Measurements from ENCODE around the gene BANF1.

The BANF1 gene

GRCh38 chr11:66014804-66015453 lies 12.6 kb downstream of the BANF1 start:
- Histone ChIP-seq H3K4me3 (ENCODE audit: low read depth, low read length) (no peak overlapping the region), H3K4me1 (ENCODE audit: control insufficient read depth, insufficient read depth, low read length) (no peaks in the 10 kb centered on the region), H3K27ac (ENCODE audit: extremely low read depth, low read depth, low read length) (no peak overlapping the region), H3K36me3 (ENCODE audit: control insufficient read depth in 2 of 2, insufficient read depth in 1 of 2, low read length in 2 of 2) (no peaks in the 10 kb centered on the region), H3K9me3 (ENCODE audit: control insufficient read depth, insufficient read depth, low read depth, low read length) (no peaks in the 10 kb centered on the region)
- ChIA-PET CTCF (no interaction called here), POLR2A (no interaction called here)
- TF ChIP-seq ZNF335 (tag by site-specific recombination; conservative IDR thresholded peaks at IDR 0.05), result peak; percentile 13; the same call in 1 of the 2 replicates
- peak; percentile 36 for TF ChIP-seq ZSCAN4 (tag by site-specific recombination; IDR thresholded peaks at IDR 0.05)
- no peak for TF ChIP-seq ZNF18 (tag by site-specific recombination; IDR thresholded peaks at IDR 0.05)

- no peak overlapping the region for H3K4me3 ChIP-seq (ENCODE audit: low read depth, low read length)
- ChIA-PET CTCF (no interaction called here), POLR2A (no interaction called here)
- H3K36me3 ChIP-seq (ENCODE audit: control insufficient read depth in 2 of 2, insufficient read depth in 1 of 2, low read length in 2 of 2), result no peaks in the 10 kb centered on the region
- TF ChIP-seq ZIC2 (tag by site-specific recombination; IDR thresholded peaks at IDR 0.05) (0 out of 2 replicates have a peak, but pooled peaks have one; percentile 31), ZNF518A (tag by site-specific recombination; conservative IDR thresholded peaks at IDR 0.05; ENCODE audit: low read depth) (no peak)
- H3K27ac ChIP-seq (ENCODE audit: extremely low read depth, low read depth, low read length), result no peak overlapping the region
- H3K4me1 ChIP-seq (ENCODE audit: control insufficient read depth, insufficient read depth, low read length), result no peaks in the 10 kb centered on the region
- H3K9me3 ChIP-seq (ENCODE audit: control insufficient read depth, insufficient read depth, low read depth, low read length), result no peaks in the 10 kb centered on the region
Measured at GRCh38 chr11:66015454-66015881, 13.2 kb downstream of the BANF1 start.

- no peaks in the 10 kb centered on the region for H3K4me1 ChIP-seq (ENCODE audit: control insufficient read depth, insufficient read depth, low read length)
- H3K4me3 ChIP-seq (ENCODE audit: low read depth, low read length), result no peak overlapping the region
- POLR2A ChIA-PET, result no interaction called here
- H3K36me3 ChIP-seq (ENCODE audit: control insufficient read depth in 2 of 2, insufficient read depth in 1 of 2, low read length in 2 of 2), result no peaks in the 10 kb centered on the region
- CTCF ChIA-PET, result no interaction called here
- H3K27ac ChIP-seq (ENCODE audit: extremely low read depth, low read depth, low read length), result no peak overlapping the region
- H3K9me3 ChIP-seq (ENCODE audit: control insufficient read depth, insufficient read depth, low read depth, low read length), result no peaks in the 10 kb centered on the region
- TF ChIP-seq ZNF26 (tag by site-specific recombination; IDR thresholded peaks at IDR 0.05) (no peak), PBX3 (CRISPR knock-in tag; IDR thresholded peaks at IDR 0.05) (no peak), ZSCAN4 (tag by site-specific recombination; IDR thresholded peaks at IDR 0.05) (0 out of 2 replicates have a peak, but pooled peaks have one; percentile 28), ZFHX2 (tag by site-specific recombination; conservative IDR thresholded peaks at IDR 0.05) (no peak), ZNF707 (tag by site-specific recombination; IDR thresholded peaks at IDR 0.05) (no peak), FEZF1 (tag by site-specific recombination; IDR thresholded peaks at IDR 0.05) (no peak), ZIC2 (tag by site-specific recombination; IDR thresholded peaks at IDR 0.05) (0 out of 2 replicates have a peak, but pooled peaks have one; percentile 16)
Measured at GRCh38 chr11:66015936-66016792, 13.9 kb downstream of the BANF1 start.

Data from HEK293 (cell line).